ENCODE results near the gene SPTBN4. TPM values are rescaled to one million over a fixed set of nuclear protein-coding genes. Genes with fewer than 3 reads are reported as not detected.
A peak's percentile ranks its signal among the peaks of the same experiment; 100 is the strongest.

SPTBN4 gene
- total and polyA plus RNA-seq, 10 of the 15 experiments (the other 5 are each of a cell fraction or from before 2014, with no cell fraction given), result 0.04 to 1.1 (median 0.34) TPM; not detected in 1

GRCh38 chr19:40603389-40604170, 136.8 kb downstream of the SPTBN4 start:
- Histone ChIP-seq H3K4me2 (ENCODE audit: control insufficient read depth, insufficient read depth) (peak overlapping the region; percentile 94), H3K4me1 (ENCODE audit: control insufficient read depth, insufficient read depth, low read length) (peaks cover 19% of the 10 kb centered on the region), H3K9me3 (replicated peaks; ENCODE audit: control insufficient read depth, insufficient read depth, low read length) (no peaks in the 10 kb centered on the region), H3K36me3 (ENCODE audit: control insufficient read depth in 2 of 2, insufficient read depth in 2 of 2, low read length in 1 of 2) (no peaks in the 10 kb centered on the region), H3K27me3 (replicated peaks in 1 of 2; ENCODE audit: control insufficient read depth in 2 of 2, insufficient read depth in 2 of 2, low read length in 1 of 2) (peaks cover 8% of the 10 kb centered on the region in 2 experiments), H3K9ac (ENCODE audit: control insufficient read depth, insufficient read depth, low read length) (no peak overlapping the region), H3K4me3 (peak overlapping the region; percentile 56), H3K27ac (ENCODE audit: control insufficient read depth, insufficient read depth) (no peak overlapping the region), H4K20me1 (ENCODE audit: control insufficient read depth, insufficient read depth) (no peaks in the 10 kb centered on the region), H3K79me2 (ENCODE audit: control insufficient read depth, insufficient read depth, low read length) (no peaks in the 10 kb centered on the region), H2AFZ (ENCODE audit: control insufficient read depth, low read depth, low read length) (peak overlapping the region; percentile 82)
- in situ Hi-C loops (cut with MboI), result loop anchor here (10.0 kb wide), 1 partner anchor 299 kb away; no protein-coding TSS in a partner anchor
- ChIA-PET CTCF (interaction anchor here (0.6 to 6.0 kb wide), 21 partner anchors 8 to 763 kb away, joined by 3 to 106 read pairs (median 5); partner anchors contain the start of genes C19orf47 and PLD3), SMC1A (ENCODE audit: uncharacterized antibody, unreplicated experiment) (interaction anchor here (0.7 to 5.3 kb wide), 5 partner anchors 31 to 298 kb away, joined by 3 to 35 read pairs (median 4); no protein-coding TSS in a partner anchor), RAD21 (ENCODE audit: unreplicated experiment) (interaction anchor here (0.9 to 4.2 kb wide), 12 partner anchors 9 to 299 kb away, joined by 3 to 49 read pairs (median 4); partner anchors contain the start of genes BLVRB and SERTAD1), POLR2A (interaction anchor here (0.5 to 3.8 kb wide), 8 partner anchors 11 to 255 kb away, joined by 3 to 24 read pairs (median 4); partner anchors contain the start of genes C19orf47, PLD3 and PRX)
- intact Hi-C loops (cut with micrococcal nuclease; ENCODE audit: unreplicated experiment), result no loop called here
- BruUV-seq (replicated peaks), result no TSS peak
- peak; percentile 88 for DNase-seq (ENCODE audit: low read depth, low spot score)
- peak; percentile 86 for ATAC-seq
- 2% methylated on average over 38 of the region's 43 CpGs for WGBS (ENCODE audit: insufficient coverage, insufficient replicate concordance, low lambda C conversion rate, missing lambda C conversion rate)
- peak; percentile 96 for FAIRE-seq
- peak; percentile 39; the same call in 1 of the 2 replicates for TF ChIP-seq SPI1 (IDR thresholded peaks at IDR 0.05; ENCODE audit: borderline replicate concordance, insufficient read depth, low read depth, low read length)
- TF ChIP-seq BMI1 (IDR thresholded peaks at IDR 0.05; ENCODE audit: borderline replicate concordance), result no peak
- TF ChIP-seq NR2C2 (IDR thresholded peaks at IDR 0.05; ENCODE audit: borderline replicate concordance, control insufficient read depth, insufficient read length, low read depth), result no peak
- no peak for TF ChIP-seq TBL1XR1 (IDR thresholded peaks at IDR 0.05; ENCODE audit: low read depth, low read length)
- no peak for TF ChIP-seq ZNF24 (IDR thresholded peaks at IDR 0.05)
- TF ChIP-seq SREBF1 (IDR thresholded peaks at IDR 0.05; ENCODE audit: low read length), result no peak
- no peak for TF ChIP-seq SMARCA5 (IDR thresholded peaks at IDR 0.05)
- no peak for TF ChIP-seq ATF7 (IDR thresholded peaks at IDR 0.05; ENCODE audit: low read depth)
- TF ChIP-seq POLR2A (IDR thresholded peaks at IDR 0.05; ENCODE audit: low read depth, low read length), result peak; percentile 37; the same call in 1 of the 2 replicates
- TF ChIP-seq NBN (IDR thresholded peaks at IDR 0.05), result no peak
- TF ChIP-seq RAD21 (IDR thresholded peaks at IDR 0.05; ENCODE audit: insufficient read depth, low read depth, low read length), result no peak
- no peak for TF ChIP-seq ZBTB4 (CRISPR knock-in tag; IDR thresholded peaks at IDR 0.05)
- TF ChIP-seq BACH1 (IDR thresholded peaks at IDR 0.05; ENCODE audit: borderline replicate concordance), result no peak
- no peak for TF ChIP-seq EGR1 (IDR thresholded peaks at IDR 0.05; ENCODE audit: borderline replicate concordance in 1 of 2, low read depth in 2 of 2, low read length in 2 of 2)
- no peak for TF ChIP-seq ASH2L (IDR thresholded peaks at IDR 0.05; ENCODE audit: borderline replicate concordance, low read depth)
- 0 out of 2 replicates have a peak, but pooled peaks have one; percentile 17 for TF ChIP-seq NR2F1 (conservative IDR thresholded peaks at IDR 0.05)
- TF ChIP-seq LARP7 (IDR thresholded peaks at IDR 0.05), result no peak
- TF ChIP-seq TCF3 (IDR thresholded peaks at IDR 0.05; ENCODE audit: borderline replicate concordance, insufficient read depth, low read depth, low read length), result peak; percentile 96
